Urinary bladder (tissue), 4 donors: ENCODE data around the gene WDFY2. TPM values are rescaled to one million over a fixed set of nuclear protein-coding genes. Genes with fewer than 3 reads are reported as not detected.

Experiments
- DNase-seq: peaks from one replicate; pipeline ENCODE4 v3.0.0-alpha.2; 2015; ENCODE audit errors: extremely low spot score
- H3K27ac ChIP-seq: one replicate; pipeline ENCODE4 v1.5.1; 2013; ENCODE audit warnings: low read depth, mild to moderate bottlenecking, moderate library complexity
- H3K36me3 ChIP-seq: one replicate; pipeline ENCODE4 v1.6.1; 2013; ENCODE audit warnings: mild to moderate bottlenecking, moderate library complexity; ENCODE audit not compliant: insufficient read depth
- H3K4me1 ChIP-seq: one replicate; pipeline ENCODE4 v1.6.1; 2013; ENCODE audit warnings: mild to moderate bottlenecking, moderate library complexity; ENCODE audit not compliant: insufficient read depth
- H3K4me3 ChIP-seq: one replicate; pipeline ENCODE4 v1.5.1; 2013; ENCODE audit warnings: low read depth, low read length
- WGBS: extraction: QIAGEN DNeasy Blood & Tissue Kit; methylation state at CpG from one replicate; pipeline ENCODE4 v1.1.7; 2013; 5-methylcytosine and 5-hydroxymethylcytosine counted together
- polyA plus RNA-seq: library from polyadenylated mRNA; stranded (reverse); fragments of 200-250 nt; gene quantifications from one replicate; pipeline ENCODE4 v1.2.3, GENCODE V29; 2013
- total RNA-seq: library from RNA; depleted of rRNA; stranded (reverse); fragments of >200 nt; gene quantifications from one replicate; pipeline ENCODE4 v1.2.3, GENCODE V29; 2014
- donor health status: healthy with polysubstance abuse.
- donor health status: healthy.

WDFY2 gene
- total and polyA plus RNA-seq, 2 donors: 5.2 to 14.5 TPM

GRCh38 chr13:51599444-51600176 lies 15.3 kb downstream of the WDFY2 start:
- Histone ChIP-seq H3K4me3 (no peak overlapping the region), H3K27ac (no peak overlapping the region)
- no peak for DNase-seq

GRCh38 chr13:51600703-51601102 lies 16.4 kb downstream of the WDFY2 start:
- Histone ChIP-seq H3K4me3 (no peak overlapping the region), H3K27ac (no peak overlapping the region), H3K36me3 (peaks cover under 1% of the 10 kb centered on the region), H3K4me1 (no peaks in the 10 kb centered on the region)
- WGBS: 99% methylated on average over 3 of the region's 3 CpGs
- DNase-seq: no peak

More at GRCh38 chr13:51599444-51600176, 15.3 kb downstream of the WDFY2 start:
- Histone ChIP-seq H3K4me1 (no peaks in the 10 kb centered on the region), H3K36me3 (peaks cover 2% of the 10 kb centered on the region)

- Histone ChIP-seq H3K36me3 (no peaks in the 10 kb centered on the region), H3K4me1 (no peaks in the 10 kb centered on the region), H3K4me3 (no peak overlapping the region), H3K27ac (no peak overlapping the region)
- whole genome bisulfite sequencing: 96% methylated on average over 8 of the region's 8 CpGs
- DNase-seq: no peak
Measured at GRCh38 chr13:51601601-51602565, 17.6 kb downstream of the WDFY2 start.

GRCh38 chr13:51603716-51604115 lies 19.5 kb downstream of the WDFY2 start:
- no peak for DNase-seq
- Histone ChIP-seq H3K4me3 (no peak overlapping the region), H3K36me3 (no peaks in the 10 kb centered on the region), H3K27ac (no peak overlapping the region), H3K4me1 (no peaks in the 10 kb centered on the region)
- whole genome bisulfite sequencing: 95% methylated on average over 1 of the region's 1 CpG

GRCh38 chr13:51605698-51606097 lies 21.4 kb downstream of the WDFY2 start:
- DNase-seq: no peak
- 62% methylated on average over 4 of the region's 4 CpGs for WGBS
- no peak overlapping the region for H3K4me3 ChIP-seq
- no peak overlapping the region for H3K27ac ChIP-seq
- H3K36me3 ChIP-seq: no peaks in the 10 kb centered on the region
- H3K4me1 ChIP-seq: no peaks in the 10 kb centered on the region

GRCh38 chr13:51607165-51607564 lies 22.9 kb downstream of the WDFY2 start:
- Histone ChIP-seq H3K4me3 (no peak overlapping the region), H3K36me3 (no peaks in the 10 kb centered on the region), H3K27ac (no peak overlapping the region), H3K4me1 (no peaks in the 10 kb centered on the region)
- 55% methylated on average over 1 of the region's 1 CpG for WGBS
- DNase-seq: no peak

- WGBS: 98% methylated on average over 2 of the region's 2 CpGs
- Histone ChIP-seq H3K4me3 (no peak overlapping the region), H3K36me3 (no peaks in the 10 kb centered on the region), H3K4me1 (peaks cover 1% of the 10 kb centered on the region), H3K27ac (no peak overlapping the region)
- DNase-seq: no peak
Measured at GRCh38 chr13:51608857-51609406, 24.7 kb downstream of the WDFY2 start.

GRCh38 chr13:51612867-51613266 lies 28.6 kb downstream of the WDFY2 start:
- Histone ChIP-seq H3K27ac (no peak overlapping the region), H3K4me1 (peaks cover 1% of the 10 kb centered on the region), H3K36me3 (no peaks in the 10 kb centered on the region), H3K4me3 (no peak overlapping the region)
- no peak for DNase-seq
- WGBS: 97% methylated on average over 3 of the region's 3 CpGs

GRCh38 chr13:51613535-51613934 lies 29.3 kb downstream of the WDFY2 start:
- WGBS: 72% methylated on average over 2 of the region's 2 CpGs
- no peak for DNase-seq

GRCh38 chr13:51614350-51614786 lies 30.1 kb downstream of the WDFY2 start:
- 59% methylated on average over 8 of the region's 8 CpGs for WGBS
- Histone ChIP-seq H3K27ac (no peak overlapping the region), H3K4me1 (peaks cover 1% of the 10 kb centered on the region), H3K4me3 (no peak overlapping the region), H3K36me3 (no peaks in the 10 kb centered on the region)
- no peak for DNase-seq

More at GRCh38 chr13:51613535-51613934, 29.3 kb downstream of the WDFY2 start:
- Histone ChIP-seq H3K27ac (no peak overlapping the region), H3K4me1 (peaks cover 1% of the 10 kb centered on the region), H3K36me3 (no peaks in the 10 kb centered on the region), H3K4me3 (no peak overlapping the region)

GRCh38 chr13:51618626-51619025 lies 34.4 kb downstream of the WDFY2 start:
- Histone ChIP-seq H3K27ac (no peak overlapping the region), H3K4me3 (no peak overlapping the region), H3K4me1 (no peaks in the 10 kb centered on the region), H3K36me3 (no peaks in the 10 kb centered on the region)
- DNase-seq: no peak
- 90% methylated on average over 1 of the region's 1 CpG for WGBS

- no peaks in the 10 kb centered on the region for H3K36me3 ChIP-seq
- DNase-seq: no peak
- H3K4me1 ChIP-seq: no peaks in the 10 kb centered on the region
- WGBS: 69% methylated on average over 2 of the region's 2 CpGs
- no peak overlapping the region for H3K4me3 ChIP-seq
- H3K27ac ChIP-seq: no peak overlapping the region
Measured at GRCh38 chr13:51619614-51620013, 35.4 kb downstream of the WDFY2 start.

GRCh38 chr13:51620165-51620983 lies 36.1 kb downstream of the WDFY2 start:
- no peak for DNase-seq
- WGBS: 82% methylated on average over 11 of the region's 11 CpGs
- Histone ChIP-seq H3K27ac (no peak overlapping the region), H3K4me1 (no peaks in the 10 kb centered on the region), H3K4me3 (no peak overlapping the region), H3K36me3 (no peaks in the 10 kb centered on the region)
